NCI-H2029 treated with DMSO at 0.1 percent for 48 hours (cell line): ENCODE measurements around the gene RNU5D-1.
"Not testable (repeated sequence)": the region's sequence is repeated elsewhere in the genome, so short reads cannot be mapped to it uniquely, and the experiment has no call there.

Experiments used
- DNase-seq: peaks from one replicate; lab custom pipeline; 2025; lab: John Stamatoyannopoulos, UW

RNU5D-1 gene

DNA sequence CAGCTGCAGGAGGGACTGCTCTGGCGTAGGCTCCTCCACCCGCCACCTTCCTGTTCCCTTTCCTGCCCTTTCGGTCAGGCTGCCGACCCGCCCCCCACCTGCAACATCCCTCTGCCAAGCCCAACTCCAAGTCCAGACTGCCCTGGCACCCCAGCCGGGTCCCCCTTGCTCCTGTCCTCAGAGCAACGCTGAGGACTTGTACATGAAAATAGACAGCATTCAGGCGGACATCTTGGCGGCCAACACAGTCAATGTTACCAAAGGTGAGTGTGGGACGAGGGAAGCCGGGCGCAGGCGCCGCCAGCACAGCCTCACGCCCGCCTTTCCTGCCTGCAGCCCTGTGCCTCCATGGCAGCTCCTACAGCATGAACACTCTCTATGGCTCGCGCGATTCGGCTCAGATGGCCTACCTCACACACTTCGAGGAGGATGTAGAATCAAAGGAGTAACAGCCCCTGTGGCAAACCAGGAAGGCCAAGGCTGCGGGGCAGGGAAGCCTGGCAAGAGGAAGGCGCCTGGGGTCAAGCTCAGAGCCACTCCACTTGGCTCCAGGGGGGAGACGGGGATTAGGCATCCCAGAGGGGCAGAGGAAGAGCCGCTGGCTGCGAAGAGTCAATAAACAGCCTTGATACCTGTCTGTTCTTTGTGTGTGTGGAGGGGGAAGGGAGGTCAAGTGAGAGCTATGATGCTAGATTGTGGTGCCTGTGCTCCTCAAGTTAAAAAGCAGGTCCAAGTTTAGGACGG is 5.8 kb downstream of the RNU5D-1 start:
- no peak for DNase-seq

DNA sequence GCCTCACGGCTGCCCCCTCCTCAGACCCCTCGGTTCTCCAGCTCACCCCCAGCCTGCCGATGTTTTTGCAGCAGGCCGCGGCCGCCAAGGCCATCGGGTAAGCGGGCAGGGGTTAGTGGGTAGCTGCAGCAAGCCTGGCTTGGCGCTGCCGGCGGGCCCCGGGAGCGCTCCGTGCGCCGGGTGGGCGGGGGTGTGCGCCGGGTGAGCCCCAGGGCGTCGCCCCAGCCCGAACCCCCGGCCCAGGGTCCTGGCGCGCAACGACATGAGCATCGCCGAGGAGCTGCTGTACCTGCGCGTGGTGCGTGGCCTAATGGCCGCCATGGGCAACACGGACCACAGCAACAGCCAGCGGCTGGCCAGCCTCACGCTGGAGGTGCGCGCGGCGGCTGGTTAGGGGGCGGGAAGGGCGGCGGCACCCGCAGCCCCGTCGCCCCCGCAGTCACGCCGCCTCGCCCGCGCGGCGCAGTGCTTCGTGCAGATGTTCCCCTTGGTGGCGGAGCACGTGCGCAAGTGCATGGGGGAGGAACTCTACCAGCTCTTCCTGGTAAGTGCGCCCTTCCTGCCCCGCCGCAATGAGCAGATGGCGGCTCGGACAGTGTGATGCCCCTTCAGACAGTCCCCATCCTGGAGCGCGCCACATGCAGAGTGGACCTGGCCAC is 6.5 kb downstream of the RNU5D-1 start:
- DNase-seq, result no peak

DNA sequence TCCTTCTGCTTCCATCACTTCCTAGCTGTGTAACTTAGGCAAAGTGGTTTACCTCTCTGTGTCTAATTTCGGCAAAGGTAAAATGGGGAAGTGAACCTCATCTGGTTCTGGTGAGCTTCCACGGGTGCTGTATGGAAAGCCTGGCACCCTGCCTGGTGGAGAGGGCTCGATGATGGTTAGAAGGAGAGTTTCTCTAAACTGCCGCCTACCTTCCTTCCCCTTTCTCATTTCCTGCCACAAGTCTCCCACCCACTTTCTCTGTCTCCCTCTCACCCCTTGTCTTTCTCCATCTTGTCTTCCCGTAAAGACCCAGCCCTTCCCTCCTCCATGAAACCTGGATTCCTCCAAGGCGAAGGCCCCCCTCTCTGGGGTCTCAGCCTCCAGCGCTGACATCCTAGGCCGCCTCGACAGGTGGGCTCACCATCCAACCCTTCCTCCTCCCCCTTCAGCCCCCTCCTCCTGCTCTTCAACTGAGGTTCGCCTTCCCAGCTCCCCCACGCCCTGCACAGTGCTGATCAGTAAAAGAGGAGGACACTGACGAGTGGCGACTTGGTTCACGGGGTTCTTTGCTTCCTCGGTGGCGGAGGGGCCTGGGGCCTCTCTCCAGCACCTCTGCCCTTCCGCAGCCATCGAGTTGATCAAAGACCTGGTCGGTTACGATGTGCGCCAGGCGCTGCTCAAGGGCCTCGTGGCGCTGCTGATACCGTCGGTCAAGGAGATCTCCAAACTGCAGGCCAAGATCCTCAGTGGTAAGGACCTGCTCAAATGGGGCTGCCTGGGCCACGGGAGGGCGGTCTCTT is 7.3 kb downstream of the RNU5D-1 start:
- DNase-seq, result no peak

DNA sequence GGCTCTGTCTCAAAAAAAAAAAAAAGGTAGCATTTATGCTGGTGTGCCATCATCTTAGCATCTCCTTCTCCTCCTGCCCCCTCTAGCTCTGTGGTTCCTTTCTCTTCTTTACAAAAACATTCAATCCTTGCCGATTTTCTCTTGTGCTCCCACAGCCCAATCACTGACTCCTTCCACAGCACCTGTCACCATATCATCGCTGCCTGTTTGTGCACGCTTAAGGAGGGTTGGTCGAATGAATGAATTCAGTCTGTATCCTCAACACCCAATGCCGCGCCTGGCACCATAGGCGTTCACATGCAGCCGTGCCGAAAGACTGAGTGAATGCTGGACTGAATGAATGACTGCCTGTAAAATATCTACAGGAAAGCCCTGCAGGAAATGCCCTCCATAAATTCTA is 7.9 kb downstream of the RNU5D-1 start:
- no peak for DNase-seq

DNA sequence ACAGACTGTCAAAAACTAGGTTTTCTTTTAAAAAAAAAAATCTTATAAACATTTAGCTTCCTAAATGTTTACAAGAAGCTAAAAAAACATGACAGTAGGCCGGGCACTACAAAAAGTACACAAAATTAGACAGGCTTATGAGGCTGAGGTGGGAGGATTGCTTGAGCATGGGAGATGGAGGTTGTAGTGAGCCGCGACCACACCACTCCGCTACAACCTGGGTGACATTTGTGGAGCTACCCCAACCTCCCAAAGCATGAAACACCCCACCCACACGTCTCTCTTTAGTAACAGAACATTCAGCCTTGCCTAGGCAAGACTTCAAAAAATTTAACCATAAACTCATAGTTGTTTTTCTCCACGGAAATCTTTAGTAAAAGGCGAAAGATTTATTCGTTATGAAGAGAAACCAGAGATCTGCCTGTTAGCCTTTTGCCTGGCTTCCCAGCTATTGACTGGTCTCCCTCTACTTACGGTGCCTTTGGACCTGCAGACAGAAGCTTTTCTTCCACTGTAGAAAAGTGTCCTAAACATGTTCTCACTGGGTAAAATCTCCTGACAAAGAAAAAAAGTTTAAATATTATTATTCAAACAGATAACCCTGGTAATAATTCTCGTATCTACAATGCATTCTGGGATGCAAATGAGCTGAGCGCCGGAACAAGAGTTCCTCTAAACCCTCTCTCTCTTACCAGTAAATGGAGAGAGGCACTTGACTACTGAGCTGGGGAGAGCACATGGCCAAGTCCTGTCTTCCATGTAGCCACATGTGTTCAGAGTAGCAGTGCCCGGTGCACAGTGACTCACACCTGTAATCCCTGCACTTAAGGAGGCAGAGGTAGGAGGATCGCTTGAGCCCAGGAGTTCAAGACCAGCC is 9.2 kb downstream of the RNU5D-1 start:
- peak; percentile 99 for DNase-seq

DNA sequence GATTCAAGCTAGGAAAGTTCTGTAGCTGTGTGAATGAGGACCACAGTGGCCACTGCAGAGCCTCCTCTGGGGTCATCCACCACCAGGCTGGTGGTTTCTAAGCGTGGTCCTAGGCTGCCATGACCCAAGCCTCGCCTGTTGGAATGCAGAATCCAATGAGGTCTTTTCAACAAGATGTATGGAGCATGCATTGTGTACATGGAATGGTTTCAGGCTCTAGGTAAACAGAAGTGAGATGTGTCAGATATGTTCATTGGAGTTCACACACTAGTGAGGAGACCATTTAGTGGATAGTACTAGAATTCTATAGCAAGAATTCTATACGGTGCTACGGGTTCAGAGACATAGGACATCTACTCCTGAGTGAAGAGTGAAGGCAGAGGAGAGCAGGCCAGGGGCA is 10.7 kb downstream of the RNU5D-1 start:
- DNase-seq, result no peak

DNA sequence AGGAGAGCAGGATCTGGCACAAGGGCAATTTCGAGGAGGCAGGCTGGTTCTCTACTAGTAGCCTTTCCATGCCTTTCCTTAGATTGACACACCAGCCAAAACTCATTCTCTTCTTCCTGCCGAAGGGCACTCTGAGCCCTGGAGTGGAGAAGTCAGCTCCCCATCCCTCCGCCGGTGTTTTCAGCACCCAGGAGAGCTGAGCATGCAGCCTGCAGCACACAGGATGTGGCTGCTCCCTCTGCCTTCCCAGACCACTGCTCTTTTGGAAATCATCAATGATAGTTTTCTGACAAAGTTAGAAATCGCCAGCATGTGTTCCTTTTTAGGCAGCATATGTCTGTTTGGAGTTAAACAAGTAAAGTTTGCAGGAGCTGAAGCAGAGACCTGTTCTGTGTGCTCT is 11.7 kb downstream of the RNU5D-1 start:
- DNase-seq, result no peak

DNA sequence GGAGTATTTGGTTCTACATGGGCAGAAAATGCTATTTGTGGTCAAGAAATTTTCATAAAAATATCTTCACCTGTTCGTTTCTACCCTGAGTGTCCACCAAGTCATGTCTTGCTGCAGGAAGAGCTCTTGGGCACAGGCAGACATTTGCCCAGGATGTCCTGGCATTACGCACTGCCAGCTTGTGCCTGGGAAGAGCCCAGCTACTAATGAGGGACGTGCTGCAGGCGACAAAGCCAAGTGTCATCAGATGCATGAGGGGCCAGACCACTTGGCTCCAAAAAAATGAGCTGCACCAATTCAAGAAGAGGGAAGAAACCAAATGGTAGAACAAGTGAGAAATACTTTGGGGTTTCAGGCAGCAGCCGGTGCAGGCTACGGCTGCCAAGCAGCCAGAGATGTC is 12.9 kb downstream of the RNU5D-1 start:
- DNase-seq, result no peak

DNA sequence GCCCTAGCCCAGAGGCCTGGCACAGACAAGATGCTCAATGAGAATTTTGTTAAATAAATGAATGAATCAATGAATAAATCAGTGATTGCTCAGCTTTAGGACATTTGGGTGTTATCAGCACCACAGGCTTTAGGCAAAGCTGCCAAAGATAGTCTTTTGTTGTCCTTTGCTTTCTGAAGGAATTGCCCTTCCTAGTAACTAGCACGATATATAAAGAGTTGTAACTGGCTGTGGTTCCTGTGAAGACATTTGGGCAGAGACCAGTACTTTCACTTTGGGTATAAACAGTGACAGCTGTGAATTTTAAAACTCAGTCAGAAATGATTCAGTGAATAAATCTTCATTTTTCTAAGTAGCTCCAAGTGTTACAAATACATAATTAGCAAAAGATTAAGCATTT is 13.3 kb downstream of the RNU5D-1 start:
- no peak for DNase-seq

DNA sequence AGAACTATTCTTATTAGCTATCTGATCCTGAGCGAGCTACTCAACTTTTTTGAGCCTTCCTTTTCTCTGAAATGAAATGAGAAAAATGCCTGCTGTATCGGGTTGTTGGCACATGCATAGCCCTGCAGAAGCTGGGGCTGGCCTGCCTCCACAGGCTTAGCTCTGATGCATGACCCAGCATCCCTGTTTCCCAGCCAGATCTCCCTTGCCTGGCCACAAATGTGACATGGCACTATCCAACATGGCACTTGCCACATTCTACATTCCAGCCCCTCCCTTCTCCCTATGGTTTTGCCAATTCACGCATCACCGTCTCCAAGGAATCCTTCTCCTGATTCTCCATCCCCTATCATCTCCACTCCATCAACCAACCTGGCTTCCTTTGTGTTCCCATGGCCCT is 13.8 kb downstream of the RNU5D-1 start:
- no peak for DNase-seq

DNA sequence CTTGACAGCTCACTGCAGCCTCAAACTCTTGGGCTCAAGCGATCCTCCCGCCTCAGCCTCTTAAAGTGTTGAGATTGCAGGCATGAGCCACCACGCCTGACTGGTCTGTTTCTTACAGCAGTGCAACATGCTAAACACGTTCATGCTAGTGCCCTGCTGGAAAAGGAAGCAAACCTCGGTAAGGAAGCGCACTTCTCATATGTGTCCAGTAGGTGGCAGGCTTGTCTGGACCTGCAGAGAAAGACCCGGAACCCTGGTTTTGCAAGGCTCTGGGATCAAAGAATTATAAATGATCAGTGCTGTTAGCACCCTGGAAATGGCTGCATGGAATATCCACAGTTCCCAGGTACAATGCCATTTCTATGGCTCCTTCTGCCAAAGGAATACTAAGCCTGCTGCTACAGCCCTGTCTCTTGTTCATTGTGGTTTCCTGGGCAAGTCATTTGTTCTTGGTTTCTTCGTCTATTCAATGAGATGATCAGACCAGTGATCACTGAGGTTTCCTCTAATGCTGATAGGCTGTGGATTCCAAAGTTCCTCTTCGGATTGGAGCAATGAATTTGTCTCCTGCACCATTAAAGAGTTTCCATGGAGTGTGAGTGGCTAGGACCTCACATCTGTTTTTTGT is 15.9 kb downstream of the RNU5D-1 start:
- peak; percentile 94 for DNase-seq

DNA sequence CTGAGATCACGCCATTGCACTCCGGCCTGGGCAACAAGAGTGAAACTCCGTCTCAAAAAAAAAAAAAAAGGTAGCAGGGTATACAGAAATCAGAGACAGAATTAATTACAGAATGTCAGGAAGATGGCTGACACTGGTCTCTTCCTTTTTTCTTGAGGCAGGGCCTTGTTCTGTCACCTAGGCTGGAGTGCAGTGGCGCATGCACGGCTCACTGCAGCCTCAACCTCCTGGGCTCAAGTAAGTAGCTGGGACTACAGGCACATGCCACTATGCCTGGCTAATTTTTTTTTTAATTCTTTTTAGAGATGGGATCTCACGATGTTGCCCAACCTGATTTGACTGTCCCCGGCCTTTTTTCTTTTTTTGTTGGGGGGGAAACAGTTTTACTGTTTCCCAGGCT is 16.4 kb downstream of the RNU5D-1 start:
- DNase-seq, result no peak

DNA sequence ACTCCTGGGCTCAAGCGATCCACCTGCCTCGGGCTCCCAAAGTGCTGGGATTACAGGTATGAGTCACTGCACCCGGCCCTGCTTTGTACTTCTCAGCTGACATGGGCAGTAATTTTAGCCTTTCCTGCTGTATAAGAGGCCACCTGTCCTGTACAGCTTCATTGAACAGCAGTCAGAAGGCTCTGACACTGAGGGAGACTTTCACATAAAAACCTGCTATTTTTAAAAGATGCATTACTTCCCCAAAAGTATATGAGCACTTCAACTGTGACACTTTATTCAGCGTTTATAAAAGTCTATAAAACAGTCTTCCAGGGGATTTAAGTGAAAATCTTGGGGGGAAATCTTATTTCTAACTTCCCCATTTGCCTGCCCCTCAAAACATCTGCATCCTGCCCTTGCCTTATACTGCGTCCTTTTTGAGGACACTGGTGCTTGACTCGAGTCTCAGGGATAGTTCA is 17.6 kb downstream of the RNU5D-1 start:
- peak; percentile 89 for DNase-seq

DNA sequence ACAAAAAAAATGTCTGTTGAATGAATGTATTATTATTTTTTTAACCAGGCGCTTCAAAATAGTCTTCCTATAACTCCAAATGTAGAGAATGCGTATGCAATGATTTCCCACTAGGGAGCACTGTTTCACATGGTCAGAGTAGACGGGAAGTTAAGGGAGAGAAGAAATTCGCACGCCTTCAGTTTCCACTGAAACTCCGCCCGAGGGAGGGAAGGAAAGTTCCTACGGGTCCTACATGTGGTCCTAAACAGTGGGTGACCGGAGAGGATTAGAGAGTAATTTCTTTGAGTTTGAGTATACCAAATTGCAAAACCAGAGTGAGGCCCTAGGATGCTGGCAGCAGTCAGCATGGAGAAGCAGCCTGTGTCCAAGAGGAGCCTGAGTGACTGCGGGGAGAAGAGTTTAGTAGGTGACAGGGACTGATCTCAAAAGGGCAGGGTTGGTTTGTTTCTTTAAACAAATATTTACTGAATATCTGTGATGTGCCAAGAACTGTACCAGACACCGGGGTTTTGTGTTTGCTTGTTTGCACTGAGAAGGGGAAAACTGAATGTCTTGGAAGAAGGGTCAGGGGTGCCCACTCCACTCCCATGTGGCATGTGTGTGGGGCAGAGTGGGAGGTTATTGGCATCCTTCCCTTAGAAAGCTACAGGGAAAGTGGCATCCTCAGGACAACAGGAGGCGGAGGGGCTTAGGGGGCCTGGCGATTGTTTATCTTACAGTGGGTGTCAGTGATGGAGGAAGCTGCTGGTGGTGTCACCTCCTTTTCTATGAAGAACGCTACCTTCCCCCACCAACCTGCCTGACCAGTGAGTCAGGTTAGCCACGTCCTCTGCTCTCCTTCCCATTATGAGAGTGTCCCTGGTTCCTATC is 22.8 kb downstream of the RNU5D-1 start:
- DNase-seq, result peak; percentile 37

DNA sequence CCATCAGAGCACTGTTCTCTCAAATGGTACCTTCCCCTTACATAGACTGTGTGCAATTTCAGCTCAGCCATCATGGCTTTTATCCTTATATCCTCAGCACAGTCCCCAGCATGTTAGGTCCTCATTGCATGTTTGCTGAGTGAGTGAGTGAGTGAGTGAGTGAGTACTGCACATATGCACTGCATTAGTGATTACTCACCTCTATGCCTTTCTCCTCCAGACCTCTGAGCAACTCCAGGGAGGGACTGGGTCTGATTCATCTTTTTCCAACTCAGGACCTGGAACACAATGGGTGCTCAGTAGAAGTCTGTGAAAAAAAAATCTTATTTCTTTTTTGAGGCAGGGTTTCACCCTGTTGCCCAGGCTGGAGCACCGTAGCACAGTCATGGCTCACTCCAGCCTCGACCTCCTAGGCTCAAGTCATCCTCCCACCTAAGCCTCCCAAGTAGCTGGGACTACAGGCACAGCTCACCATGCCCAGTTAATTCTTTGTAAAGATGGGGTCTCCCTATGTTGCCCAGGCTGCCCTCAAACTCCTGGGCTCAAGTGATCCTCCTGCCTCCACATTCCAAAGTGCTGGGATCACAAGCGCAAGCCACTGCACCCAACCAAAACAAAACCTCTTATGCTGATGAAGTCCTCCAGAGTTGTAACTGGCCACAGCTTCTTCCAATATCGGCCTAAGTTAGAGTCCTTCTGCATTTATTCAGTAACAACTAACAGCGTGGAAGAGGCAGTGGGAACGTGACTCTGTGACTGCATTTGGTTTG is 23.7 kb downstream of the RNU5D-1 start:
- no peak for DNase-seq

DNA sequence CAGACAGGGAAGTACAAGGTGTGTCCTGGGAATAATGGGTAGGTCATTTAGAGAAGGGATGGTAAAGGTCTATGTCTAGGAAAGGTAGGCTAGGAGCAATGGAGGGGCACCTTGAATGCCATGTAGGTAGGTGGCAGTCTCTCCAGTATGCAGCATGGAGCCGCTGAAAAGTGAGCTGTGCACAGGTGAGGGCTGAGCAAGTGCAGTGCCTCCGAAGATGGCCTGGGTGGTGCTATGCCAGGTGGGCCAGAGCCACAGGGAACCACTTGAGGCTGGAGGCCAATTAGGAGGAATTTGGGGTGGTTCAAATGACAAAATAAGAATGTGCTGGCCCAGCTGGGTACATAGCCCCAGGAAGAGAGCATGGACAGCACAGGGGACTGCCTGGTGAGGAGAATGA is 25.0 kb downstream of the RNU5D-1 start:
- no peak for DNase-seq

DNA sequence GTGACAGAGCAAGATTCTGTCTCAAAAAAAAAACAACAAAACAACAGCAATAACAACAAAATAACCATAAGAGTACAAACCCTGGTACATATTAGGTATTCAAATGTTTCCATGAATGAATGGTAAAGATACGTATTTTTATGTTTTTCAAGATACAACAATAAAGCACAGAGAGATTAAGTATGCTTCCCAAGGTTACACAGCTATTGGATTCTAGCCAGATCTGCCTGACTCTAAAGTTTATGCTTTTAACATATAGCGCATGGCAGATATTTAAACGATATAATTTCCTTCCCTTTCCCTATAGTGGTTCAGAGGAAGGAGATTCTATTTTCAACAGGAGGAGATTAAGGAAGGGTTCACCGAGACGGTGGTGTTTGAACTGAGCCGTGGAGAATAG is 25.5 kb downstream of the RNU5D-1 start:
- DNase-seq, result no peak

DNA sequence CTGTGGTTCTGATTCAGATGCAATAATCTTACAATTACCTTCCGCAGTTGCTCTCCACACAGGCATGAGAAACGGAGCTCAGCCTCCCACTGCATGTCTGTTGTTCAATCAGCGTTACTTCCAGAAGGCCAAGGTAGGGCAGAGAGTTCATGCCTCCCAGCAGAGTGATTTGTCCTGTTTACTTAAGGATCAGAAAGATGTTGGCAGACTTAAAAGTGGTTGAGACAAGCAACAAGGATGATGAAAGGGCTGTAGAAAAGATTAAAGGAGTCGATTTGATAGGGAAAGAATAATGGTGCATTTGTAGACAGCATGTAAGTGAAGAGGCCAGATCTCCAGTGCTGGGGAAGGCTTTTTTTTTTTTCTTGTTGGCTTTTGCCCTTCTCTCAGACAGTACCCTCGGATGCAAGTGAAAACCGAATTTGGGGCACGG is 29.8 kb downstream of the RNU5D-1 start:
- DNase-seq, result no peak

DNA sequence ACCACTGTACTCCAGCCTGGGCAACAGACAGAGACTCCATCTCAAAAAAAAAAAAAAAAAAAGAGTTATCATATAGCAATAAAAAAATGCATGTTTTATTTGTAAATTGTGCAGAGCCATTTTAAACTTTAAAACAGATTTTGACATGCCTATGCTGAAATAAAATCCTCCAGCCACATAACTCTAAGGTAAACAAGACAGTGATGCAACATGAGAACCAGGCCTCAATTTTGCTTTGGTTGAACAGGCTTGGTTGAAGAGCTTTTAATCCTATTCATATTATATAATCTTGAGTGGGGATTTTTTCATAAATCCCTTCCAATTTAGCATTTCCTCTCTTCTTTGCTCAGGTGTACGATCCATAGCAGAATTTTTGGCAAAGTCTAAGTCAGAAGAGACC is 30.4 kb downstream of the RNU5D-1 start:
- DNase-seq, result no peak

DNA sequence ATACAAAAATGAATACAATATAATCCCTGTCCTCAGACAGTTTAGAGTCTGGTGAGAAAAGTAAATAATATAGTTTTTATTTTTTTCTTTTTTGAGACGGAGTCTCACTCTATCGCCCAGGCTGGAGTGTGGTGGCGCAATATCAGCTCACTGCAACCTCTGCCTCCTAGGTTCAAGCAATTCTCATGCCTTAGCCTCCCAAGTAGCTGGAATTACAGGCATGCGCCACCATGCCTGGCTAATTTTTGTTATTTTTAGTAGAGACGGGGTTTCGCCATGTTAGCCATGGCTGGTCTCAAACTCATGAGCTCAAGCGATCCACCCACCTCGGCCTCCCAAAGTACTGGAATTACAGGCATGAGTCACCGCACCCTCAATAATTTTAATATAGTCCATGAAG is 31.6 kb downstream of the RNU5D-1 start:
- not testable (repeated sequence) for DNase-seq
